GM19324 (cell line): Measurements from ENCODE around the gene SEZ6L.

Source experiments
- ATAC-seq: cut with Tn5 transposase; IDR thresholded peaks from one replicate; pipeline ENCODE4 v1.9.1; 2021; ENCODE audit warnings: mild to moderate bottlenecking, moderate library complexity; ENCODE audit not compliant: unreplicated experiment, low FRiP score

Gene SEZ6L

GRCh38 chr22:26327306-26327705 is 158.0 kb downstream of the SEZ6L start:
- ATAC-seq, result no peak

GRCh38 chr22:26328221-26328620 is 159.0 kb downstream of the SEZ6L start:
- ATAC-seq, result no peak

- no peak for ATAC-seq
Measured at GRCh38 chr22:26330971-26331625, 161.8 kb downstream of the SEZ6L start.

- no peak for ATAC-seq
Measured at GRCh38 chr22:26333088-26333800, 164.0 kb downstream of the SEZ6L start.

GRCh38 chr22:26334232-26334631 is 165.0 kb downstream of the SEZ6L start:
- ATAC-seq, result no peak

- ATAC-seq, result no peak
Measured at GRCh38 chr22:26336773-26337172, 167.5 kb downstream of the SEZ6L start.

GRCh38 chr22:26339755-26340154 is 170.5 kb downstream of the SEZ6L start:
- no peak for ATAC-seq

- no peak for ATAC-seq
Measured at GRCh38 chr22:26342745-26343410, 173.6 kb downstream of the SEZ6L start.

GRCh38 chr22:26345496-26345895 is 176.2 kb downstream of the SEZ6L start:
- no peak for ATAC-seq

- no peak for ATAC-seq
Measured at GRCh38 chr22:26348810-26349526, 179.7 kb downstream of the SEZ6L start.

- ATAC-seq, result no peak
Measured at GRCh38 chr22:26354707-26355106, 185.4 kb downstream of the SEZ6L start.

GRCh38 chr22:26357281-26357680 is 188.0 kb downstream of the SEZ6L start:
- no peak for ATAC-seq

GRCh38 chr22:26357813-26358212 is 188.6 kb downstream of the SEZ6L start:
- no peak for ATAC-seq

GRCh38 chr22:26359156-26359555 is 189.9 kb downstream of the SEZ6L start:
- no peak for ATAC-seq

GRCh38 chr22:26360169-26360885 is 191.1 kb downstream of the SEZ6L start:
- ATAC-seq, result no peak

- ATAC-seq, result no peak
Measured at GRCh38 chr22:26362471-26362870, 193.2 kb downstream of the SEZ6L start.

GRCh38 chr22:26364066-26365015 is 195.1 kb downstream of the SEZ6L start:
- no peak for ATAC-seq

- no peak for ATAC-seq
Measured at GRCh38 chr22:26367402-26368245, 198.4 kb downstream of the SEZ6L start.
